ENCODE measurements around the gene ANKDD1B. TPM values are rescaled to one million over a fixed set of nuclear protein-coding genes. Genes with fewer than 3 reads are reported as not detected.
A peak's percentile ranks its signal among the peaks of the same experiment; 100 is the strongest.

ANKDD1B gene
- total and polyA plus RNA-seq, 9 of the 15 experiments (the other 6 are each of a cell fraction or from before 2014, with no cell fraction given): 0.04 to 0.29 (median 0.18) TPM; not detected in 1

GRCh38 chr5:75566710-75567309 is 44.4 kb upstream of the ANKDD1B start (continued):
- TF ChIP-seq RBM22 (IDR thresholded peaks at IDR 0.05; ENCODE audit: low read depth, low read length, poor library complexity, severe bottlenecking) (no peak), KHSRP (IDR thresholded peaks at IDR 0.05) (no peak), PHF21A (IDR thresholded peaks at IDR 0.05; ENCODE audit: borderline replicate concordance, low read depth) (no peak), GABPB2 (CRISPR knock-in tag; conservative IDR thresholded peaks at IDR 0.05) (no peak), MITF (IDR thresholded peaks at IDR 0.05) (no peak), E2F5 (CRISPR knock-in tag; IDR thresholded peaks at IDR 0.05) (no peak), FOSL1 (tag; conservative IDR thresholded peaks at IDR 0.05) (peak; percentile 99), ZNF766 (CRISPR knock-in tag; conservative IDR thresholded peaks at IDR 0.05) (peak; percentile 99), HDAC1 (IDR thresholded peaks at IDR 0.05) (peak in 1 of 2 experiments; percentile 76; a peak in 1 of 4 replicates), NFATC3 (IDR thresholded peaks at IDR 0.05) (peak; percentile 98), SMARCC2 (IDR thresholded peaks at IDR 0.05; ENCODE audit: low read depth) (peak; percentile 97), XRCC3 (IDR thresholded peaks at IDR 0.05) (no peak), PATZ1 (CRISPR knock-in tag; IDR thresholded peaks at IDR 0.05; ENCODE audit: borderline replicate concordance) (no peak), KDM1A (IDR thresholded peaks at IDR 0.05) (peak; percentile 44 to 48; a peak in 2 of 4 replicates), EP400 (IDR thresholded peaks at IDR 0.05) (peak; percentile 48), ZNF444 (CRISPR knock-in tag; IDR thresholded peaks at IDR 0.05) (no peak), SRSF3 (IDR thresholded peaks at IDR 0.05; ENCODE audit: insufficient read depth, low read length) (no peak), CBFB (CRISPR knock-in tag; IDR thresholded peaks at IDR 0.05) (no peak), ZNF175 (CRISPR knock-in tag; IDR thresholded peaks at IDR 0.05; ENCODE audit: low read depth) (peak; percentile 64; the same call in 1 of the 2 replicates), POLR2B (IDR thresholded peaks at IDR 0.05; ENCODE audit: low read depth, partially characterized antibody) (no peak), HNRNPUL1 (IDR thresholded peaks at IDR 0.05; ENCODE audit: low read length) (no peak), MIER1 (IDR thresholded peaks at IDR 0.05; ENCODE audit: low read depth) (no peak), ZNF511 (CRISPR knock-in tag; IDR thresholded peaks at IDR 0.05) (no peak), IRF1 (CRISPR knock-in tag; IDR thresholded peaks at IDR 0.05; ENCODE audit: borderline replicate concordance) (no peak), CREBBP (IDR thresholded peaks at IDR 0.05; ENCODE audit: low read depth, low read length) (no peak)

Measured in K562 (cell line).